IPS-18a (cell line): ENCODE data around the gene LURAP1L.

Experiments
- H3K27ac ChIP-seq: one replicate; pipeline ENCODE4 v1.5.1; 2013; ENCODE audit warnings: low read length
- H3K27me3 ChIP-seq: one replicate; pipeline ENCODE4 v1.6.1; 2013; ENCODE audit warnings: mild to moderate bottlenecking, low read length; ENCODE audit not compliant: control insufficient read depth, insufficient read depth
- H3K36me3 ChIP-seq: one replicate; pipeline ENCODE4 v1.6.1; 2013; ENCODE audit warnings: low read depth, low read length; ENCODE audit not compliant: control insufficient read depth
- H3K4me1 ChIP-seq: one replicate; pipeline ENCODE4 v1.6.1; 2013; ENCODE audit warnings: low read depth, low read length; ENCODE audit not compliant: control insufficient read depth
- H3K4me3 ChIP-seq: one replicate; pipeline ENCODE4 v1.5.1; 2013; ENCODE audit warnings: low read length
- H3K9ac ChIP-seq: one replicate; pipeline ENCODE4 v1.6.1; 2013; ENCODE audit warnings: mild to moderate bottlenecking, low read length, moderate library complexity
- H3K9me3 ChIP-seq: one replicate; pipeline ENCODE4 v1.6.1; 2013; ENCODE audit warnings: low read depth, low read length; ENCODE audit not compliant: control insufficient read depth

The LURAP1L gene

GRCh38 chr9:12753931-12754330 lies 20.9 kb upstream of the LURAP1L start:
- H3K4me1 ChIP-seq: no peaks in the 10 kb centered on the region
- no peak overlapping the region for H3K27ac ChIP-seq
- H3K9ac ChIP-seq: no peak overlapping the region
- no peaks in the 10 kb centered on the region for H3K9me3 ChIP-seq
- no peaks in the 10 kb centered on the region for H3K27me3 ChIP-seq
- H3K36me3 ChIP-seq: no peaks in the 10 kb centered on the region
- H3K4me3 ChIP-seq: no peak overlapping the region

GRCh38 chr9:12759761-12760160 lies 15.1 kb upstream of the LURAP1L start:
- H3K4me1 ChIP-seq: no peaks in the 10 kb centered on the region
- H3K9me3 ChIP-seq: no peaks in the 10 kb centered on the region
- H3K27ac ChIP-seq: no peak overlapping the region
- no peak overlapping the region for H3K4me3 ChIP-seq
- H3K36me3 ChIP-seq: no peaks in the 10 kb centered on the region
- no peak overlapping the region for H3K9ac ChIP-seq
- H3K27me3 ChIP-seq: no peaks in the 10 kb centered on the region

GRCh38 chr9:12760758-12761157 lies 14.1 kb upstream of the LURAP1L start:
- no peak overlapping the region for H3K27ac ChIP-seq
- H3K27me3 ChIP-seq: no peaks in the 10 kb centered on the region
- H3K9me3 ChIP-seq: no peaks in the 10 kb centered on the region
- H3K4me1 ChIP-seq: peaks cover 4% of the 10 kb centered on the region
- no peak overlapping the region for H3K9ac ChIP-seq
- H3K36me3 ChIP-seq: no peaks in the 10 kb centered on the region
- no peak overlapping the region for H3K4me3 ChIP-seq

- no peaks in the 10 kb centered on the region for H3K9me3 ChIP-seq
- no peak overlapping the region for H3K4me3 ChIP-seq
- H3K27me3 ChIP-seq: no peaks in the 10 kb centered on the region
- H3K27ac ChIP-seq: no peak overlapping the region
- no peak overlapping the region for H3K9ac ChIP-seq
- peaks cover 7% of the 10 kb centered on the region for H3K4me1 ChIP-seq
- H3K36me3 ChIP-seq: no peaks in the 10 kb centered on the region
Observed at GRCh38 chr9:12764150-12764549, 10.7 kb upstream of the LURAP1L start.

- Histone ChIP-seq H3K4me1 (peaks cover 7% of the 10 kb centered on the region), H3K27me3 (no peaks in the 10 kb centered on the region), H3K4me3 (no peak overlapping the region), H3K36me3 (no peaks in the 10 kb centered on the region), H3K9me3 (no peaks in the 10 kb centered on the region), H3K9ac (no peak overlapping the region), H3K27ac (no peak overlapping the region)
Observed at GRCh38 chr9:12765088-12765798, 9.6 kb upstream of the LURAP1L start.

- H3K27ac ChIP-seq: no peak overlapping the region
- no peaks in the 10 kb centered on the region for H3K9me3 ChIP-seq
- H3K4me3 ChIP-seq: no peak overlapping the region
- no peaks in the 10 kb centered on the region for H3K36me3 ChIP-seq
- no peak overlapping the region for H3K9ac ChIP-seq
- H3K4me1 ChIP-seq: peaks cover 7% of the 10 kb centered on the region
- H3K27me3 ChIP-seq: no peaks in the 10 kb centered on the region
Observed at GRCh38 chr9:12766357-12766756, 8.5 kb upstream of the LURAP1L start.

GRCh38 chr9:12770261-12770660 lies 4.6 kb upstream of the LURAP1L start:
- no peak overlapping the region for H3K4me3 ChIP-seq
- no peak overlapping the region for H3K27ac ChIP-seq
- H3K27me3 ChIP-seq: peaks cover 5% of the 10 kb centered on the region
- no peak overlapping the region for H3K9ac ChIP-seq
- H3K4me1 ChIP-seq: peaks cover 3% of the 10 kb centered on the region
- no peaks in the 10 kb centered on the region for H3K36me3 ChIP-seq
- no peaks in the 10 kb centered on the region for H3K9me3 ChIP-seq

- Histone ChIP-seq H3K27ac (no peak overlapping the region), H3K27me3 (peaks cover 22% of the 10 kb centered on the region), H3K4me1 (peaks cover 5% of the 10 kb centered on the region), H3K36me3 (no peaks in the 10 kb centered on the region), H3K9me3 (no peaks in the 10 kb centered on the region), H3K9ac (no peak overlapping the region), H3K4me3 (no peak overlapping the region)
Observed at GRCh38 chr9:12771891-12772290, 2.9 kb upstream of the LURAP1L start.

GRCh38 chr9:12773562-12773961 lies 1.3 kb upstream of the LURAP1L start:
- no peak overlapping the region for H3K9ac ChIP-seq
- H3K9me3 ChIP-seq: no peaks in the 10 kb centered on the region
- no peak overlapping the region for H3K4me3 ChIP-seq
- no peak overlapping the region for H3K27ac ChIP-seq
- H3K27me3 ChIP-seq: peaks cover 26% of the 10 kb centered on the region
- H3K36me3 ChIP-seq: no peaks in the 10 kb centered on the region
- peaks cover 5% of the 10 kb centered on the region for H3K4me1 ChIP-seq

- Histone ChIP-seq H3K27me3 (peaks cover 26% of the 10 kb centered on the region), H3K4me1 (peaks cover 5% of the 10 kb centered on the region), H3K9ac (no peak overlapping the region), H3K9me3 (no peaks in the 10 kb centered on the region), H3K27ac (no peak overlapping the region), H3K36me3 (no peaks in the 10 kb centered on the region), H3K4me3 (peak overlapping the region; percentile 76)
Observed at GRCh38 chr9:12775679-12776512, 1.1 kb downstream of the LURAP1L start.

- H3K27ac ChIP-seq: no peak overlapping the region
- H3K9ac ChIP-seq: no peak overlapping the region
- no peaks in the 10 kb centered on the region for H3K36me3 ChIP-seq
- H3K9me3 ChIP-seq: no peaks in the 10 kb centered on the region
- peak overlapping the region; percentile 76 for H3K4me3 ChIP-seq
- peaks cover 26% of the 10 kb centered on the region for H3K27me3 ChIP-seq
- H3K4me1 ChIP-seq: peaks cover 5% of the 10 kb centered on the region
Observed at GRCh38 chr9:12776513-12777055, 1.8 kb downstream of the LURAP1L start.
